GM18505 (cell line): ENCODE results near the gene NDUFB6.

Source experiments
- ATAC-seq: cut with Tn5 transposase; IDR thresholded peaks from one replicate; pipeline ENCODE4 v1.9.1; 2021; ENCODE audit not compliant: unreplicated experiment
- POLR2A ChIP-seq: IDR thresholded peaks from 4 replicates; pipeline ENCODE4 v1.6.1; 2011; ENCODE audit warnings: borderline replicate concordance; ENCODE audit not compliant: insufficient read depth, insufficient read length; ENCODE audit errors: extremely low read depth

Gene NDUFB6

GRCh38 chr9:32523910-32524309 lies 49.0 kb downstream of the NDUFB6 start:
- ATAC-seq: no peak
- no peak for TF ChIP-seq POLR2A

- TF ChIP-seq POLR2A: no peak
- no peak for ATAC-seq
These were observed 54.7 kb downstream of the NDUFB6 start for GRCh38 chr9:32518276-32518675.

GRCh38 chr9:32516241-32516640 lies 56.7 kb downstream of the NDUFB6 start:
- no peak for TF ChIP-seq POLR2A
- ATAC-seq: no peak

- TF ChIP-seq POLR2A: no peak
- ATAC-seq: no peak
These were observed 64.2 kb downstream of the NDUFB6 start for GRCh38 chr9:32508728-32509127.

GRCh38 chr9:32503008-32503407 lies 70.0 kb downstream of the NDUFB6 start:
- ATAC-seq: no peak
- no peak for TF ChIP-seq POLR2A
